ENCODE results near the gene TNFAIP8L1.

TNFAIP8L1 gene

DNA sequence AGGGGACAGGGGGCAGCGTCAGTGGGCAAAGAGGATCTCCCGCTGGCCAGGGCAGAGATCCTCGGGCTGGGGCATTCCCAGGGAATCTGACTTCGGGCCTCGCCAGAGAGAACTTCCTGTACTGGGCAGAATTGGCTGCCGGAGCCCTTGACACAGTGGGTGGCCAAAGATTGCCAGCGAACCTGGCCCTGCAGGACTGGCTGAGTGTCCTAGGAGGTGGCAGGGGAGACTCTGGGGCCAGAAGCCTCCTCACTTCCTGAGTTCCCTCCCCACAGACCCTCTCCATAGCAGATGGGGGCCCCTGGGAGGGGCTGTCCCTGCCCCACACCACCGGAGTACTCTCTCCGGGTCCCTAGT lies 65.0 kb downstream of the TNFAIP8L1 start:
- TF ChIP-seq, protein P1, sequence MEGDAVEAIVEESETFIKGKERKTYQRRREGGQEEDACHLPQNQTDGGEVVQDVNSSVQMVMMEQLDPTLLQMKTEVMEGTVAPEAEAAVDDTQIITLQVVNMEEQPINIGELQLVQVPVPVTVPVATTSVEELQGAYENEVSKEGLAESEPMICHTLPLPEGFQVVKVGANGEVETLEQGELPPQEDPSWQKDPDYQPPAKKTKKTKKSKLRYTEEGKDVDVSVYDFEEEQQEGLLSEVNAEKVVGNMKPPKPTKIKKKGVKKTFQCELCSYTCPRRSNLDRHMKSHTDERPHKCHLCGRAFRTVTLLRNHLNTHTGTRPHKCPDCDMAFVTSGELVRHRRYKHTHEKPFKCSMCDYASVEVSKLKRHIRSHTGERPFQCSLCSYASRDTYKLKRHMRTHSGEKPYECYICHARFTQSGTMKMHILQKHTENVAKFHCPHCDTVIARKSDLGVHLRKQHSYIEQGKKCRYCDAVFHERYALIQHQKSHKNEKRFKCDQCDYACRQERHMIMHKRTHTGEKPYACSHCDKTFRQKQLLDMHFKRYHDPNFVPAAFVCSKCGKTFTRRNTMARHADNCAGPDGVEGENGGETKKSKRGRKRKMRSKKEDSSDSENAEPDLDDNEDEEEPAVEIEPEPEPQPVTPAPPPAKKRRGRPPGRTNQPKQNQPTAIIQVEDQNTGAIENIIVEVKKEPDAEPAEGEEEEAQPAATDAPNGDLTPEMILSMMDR (IDR thresholded peaks at IDR 0.05; ENCODE audit: low read depth, low read length, missing control alignments), result no peak
- H3K4me3 ChIP-seq (ENCODE audit: low read depth, low read length), result no peak overlapping the region
- H3K27me3 ChIP-seq (replicated peaks), result no peaks in the 10 kb centered on the region
- DNase-seq, result no peak
- H3K36me3 ChIP-seq (replicated peaks), result peaks cover 70% of the 10 kb centered on the region
- in situ Hi-C loops (cut with HindIII; ENCODE audit: low pct_ligation_motif_present, low sequenced_read_pairs), result no loop called here
- H3K27ac ChIP-seq, result no peak overlapping the region

Measured in brain microvascular endothelial cell (primary cell).